Right forelimb (tissue), 1 donor: ENCODE data around the gene TMC4.

Experiments
- DNase-seq: peaks from one replicate; pipeline ENCODE4 v3.0.0-alpha.2; 2018

Gene TMC4

DNA sequence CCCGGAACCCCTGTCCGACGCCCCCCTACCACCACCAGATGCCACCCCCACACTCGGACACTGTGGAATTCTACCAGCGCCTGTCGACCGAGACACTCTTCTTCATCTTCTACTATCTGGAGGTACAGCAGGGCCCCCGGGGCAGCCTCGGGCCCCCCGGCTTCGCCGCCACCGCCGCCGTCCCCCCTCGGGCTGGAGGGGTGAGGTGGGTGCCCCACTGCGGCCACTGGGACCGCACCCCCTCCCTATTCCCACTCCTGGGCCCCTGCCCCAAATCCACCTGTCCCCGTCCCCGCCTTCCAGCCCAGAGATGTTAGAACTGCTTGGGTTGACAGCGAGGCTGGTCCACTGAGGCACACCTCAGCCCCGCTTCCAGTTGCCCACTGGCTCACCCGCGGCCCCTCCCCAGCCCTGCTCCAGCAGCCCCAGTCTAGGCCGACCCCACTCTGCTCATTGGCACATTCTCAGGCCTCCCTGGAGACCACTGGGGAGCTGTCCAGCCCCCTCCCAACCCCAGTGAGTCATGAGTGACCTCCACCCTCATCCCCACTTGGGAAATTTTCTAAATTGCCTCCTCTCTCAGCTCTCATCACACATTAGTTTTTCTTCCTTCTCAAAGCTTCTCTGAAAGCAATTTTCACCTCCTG lies 20.0 kb downstream of the TMC4 start:
- no peak for DNase-seq

DNA sequence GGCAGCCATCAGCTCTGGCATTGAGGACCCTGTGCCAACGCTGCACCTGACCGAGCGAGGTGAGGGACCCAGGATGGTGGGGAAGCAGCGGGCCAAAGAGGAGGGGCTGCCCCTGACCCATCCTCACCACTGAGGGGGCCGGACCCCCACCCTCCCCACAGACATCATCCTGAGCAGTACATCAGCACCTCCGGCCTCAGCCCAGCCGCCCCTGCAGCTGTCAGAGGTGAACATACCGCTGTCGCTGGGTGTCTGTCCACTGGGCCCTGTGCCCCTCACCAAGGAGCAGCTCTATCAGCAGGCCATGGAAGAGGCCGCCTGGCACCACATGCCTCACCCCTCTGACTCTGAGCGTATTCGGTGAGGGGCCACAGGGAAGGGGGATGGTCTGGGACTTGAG lies 20.7 kb downstream of the TMC4 start:
- no peak for DNase-seq

DNA sequence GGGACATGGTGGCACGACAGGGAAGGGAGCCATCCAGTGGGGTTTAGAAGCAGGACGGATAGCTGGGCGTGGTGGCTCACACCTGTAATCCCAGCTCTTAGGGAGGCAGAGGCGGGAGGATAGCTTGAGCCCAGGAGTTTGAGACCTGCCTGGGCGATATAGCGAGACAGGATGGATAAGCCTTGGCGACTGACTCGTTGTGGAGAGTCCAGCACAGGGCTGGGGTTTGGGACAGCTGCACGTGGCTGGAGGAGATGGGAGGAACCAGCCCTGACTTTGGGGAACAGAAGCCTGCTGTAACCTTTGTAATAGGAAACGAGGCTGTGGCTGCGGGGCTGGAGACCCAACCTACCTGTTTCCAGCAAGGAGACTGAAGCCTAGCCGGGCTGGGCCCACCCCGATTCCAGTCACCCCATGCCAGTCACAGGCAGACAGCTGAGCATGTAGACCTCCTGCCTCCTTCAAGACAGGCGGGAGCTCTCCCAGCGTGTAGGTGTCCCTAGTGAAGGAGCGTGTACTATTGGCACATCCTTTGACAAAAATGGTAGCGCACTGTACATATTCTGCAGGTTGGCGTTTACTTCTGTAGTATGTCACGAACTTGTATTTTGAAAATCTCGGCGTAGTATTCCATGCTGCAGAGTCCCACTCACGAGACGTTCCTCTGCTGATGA lies 21.5 kb downstream of the TMC4 start:
- no peak for DNase-seq

DNA sequence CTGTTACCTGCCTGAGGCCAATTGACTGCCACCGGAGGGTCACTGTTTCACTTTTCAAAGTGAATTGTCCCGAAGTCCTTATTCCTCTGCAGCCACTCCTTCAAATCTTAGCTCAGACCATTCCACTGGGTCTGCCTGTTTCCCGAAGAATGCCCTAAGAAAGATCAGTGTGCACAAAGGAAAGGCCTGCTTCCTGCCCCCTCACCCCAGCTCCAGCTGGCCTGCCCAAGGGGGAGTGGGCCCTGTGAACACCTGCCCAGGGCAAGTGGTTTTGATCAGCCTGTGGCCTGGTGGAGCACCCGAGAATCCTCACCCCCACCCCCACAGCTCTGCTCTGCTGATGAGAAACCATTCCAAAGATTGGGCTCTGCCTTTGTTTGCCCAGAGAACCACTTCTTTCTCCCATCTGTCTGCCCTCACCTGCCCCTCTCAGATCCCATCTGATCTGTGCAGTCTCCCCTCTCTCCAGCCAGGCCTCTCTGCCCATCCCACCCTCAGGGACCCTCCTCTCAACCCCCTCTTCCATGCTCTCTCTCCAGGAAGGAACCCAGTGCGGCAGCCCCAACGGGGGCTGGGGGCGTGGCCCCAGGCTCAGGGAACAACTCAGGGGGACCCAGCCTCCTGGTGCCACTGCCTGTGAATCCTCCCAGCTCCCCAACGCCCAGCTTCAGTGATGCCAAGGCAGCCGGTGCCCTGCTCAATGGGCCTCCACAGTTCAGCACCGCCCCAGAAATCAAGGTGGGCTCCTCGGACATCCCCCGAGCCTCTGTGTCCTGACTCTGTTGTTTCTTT lies 23.7 kb downstream of the TMC4 start:
- DNase-seq = no peak

DNA sequence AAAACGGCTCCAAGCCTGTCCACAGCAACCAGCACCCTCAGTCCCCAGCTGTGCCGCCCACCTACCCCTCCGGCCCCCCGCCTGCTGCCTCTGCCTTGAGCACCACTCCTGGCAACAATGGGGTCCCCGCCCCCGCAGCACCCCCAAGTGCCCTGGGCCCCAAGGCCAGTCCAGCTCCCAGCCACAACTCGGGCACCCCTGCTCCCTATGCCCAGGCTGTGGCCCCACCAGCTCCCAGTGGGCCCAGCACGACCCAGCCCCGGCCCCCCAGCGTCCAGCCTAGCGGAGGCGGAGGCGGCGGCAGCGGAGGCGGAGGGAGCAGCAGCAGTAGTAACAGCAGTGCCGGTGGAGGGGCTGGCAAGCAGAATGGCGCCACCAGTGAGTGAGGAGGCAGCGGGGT lies 24.8 kb downstream of the TMC4 start:
- DNase-seq = no peak

DNA sequence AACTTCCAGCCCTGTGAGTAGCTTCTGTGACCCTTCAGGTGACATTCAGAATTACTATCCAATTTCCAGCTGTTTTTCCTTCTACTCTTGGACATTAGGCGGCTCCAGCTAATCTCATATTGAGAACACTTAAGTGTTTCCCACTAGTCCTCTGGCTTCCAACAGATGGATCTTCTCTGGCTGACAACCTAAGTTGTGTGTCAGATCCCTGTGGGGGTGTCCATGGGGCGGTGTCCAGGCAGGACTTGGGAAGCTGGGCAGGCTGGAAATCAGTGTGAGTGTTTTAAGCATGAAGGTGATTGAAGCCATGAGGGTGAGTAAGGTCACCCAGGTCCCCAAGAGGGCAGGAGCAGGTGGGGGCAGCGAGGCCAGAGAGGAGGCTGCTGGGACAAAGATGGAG lies 25.3 kb downstream of the TMC4 start:
- DNase-seq = no peak

DNA sequence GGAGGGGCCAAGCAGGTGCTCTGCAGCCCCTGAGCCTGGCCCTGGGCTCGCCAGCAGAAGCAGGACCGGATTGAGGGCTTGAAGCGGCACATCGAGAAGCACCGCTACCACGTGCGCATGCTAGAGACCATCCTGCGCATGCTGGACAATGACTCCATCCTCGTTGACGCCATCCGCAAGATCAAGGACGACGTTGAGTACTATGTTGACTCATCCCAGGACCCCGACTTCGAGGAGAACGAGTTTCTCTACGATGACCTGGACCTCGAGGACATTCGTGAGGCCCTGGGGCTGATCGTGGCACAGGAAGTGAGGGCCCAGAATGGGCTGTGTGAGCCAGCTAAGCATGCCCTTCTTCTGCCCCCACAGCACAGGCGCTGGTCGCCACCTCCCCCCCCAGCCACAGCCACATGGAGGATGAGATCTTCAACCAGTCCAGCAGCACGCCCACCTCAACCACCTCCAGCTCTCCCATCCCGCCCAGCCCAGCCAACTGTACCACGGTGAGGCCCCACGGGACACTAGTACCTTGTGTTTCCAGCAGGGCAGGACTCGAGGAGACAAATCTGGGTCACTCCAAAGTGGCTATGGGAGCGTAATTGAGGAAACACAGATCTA lies 27.3 kb downstream of the TMC4 start:
- DNase-seq = no peak

DNA sequence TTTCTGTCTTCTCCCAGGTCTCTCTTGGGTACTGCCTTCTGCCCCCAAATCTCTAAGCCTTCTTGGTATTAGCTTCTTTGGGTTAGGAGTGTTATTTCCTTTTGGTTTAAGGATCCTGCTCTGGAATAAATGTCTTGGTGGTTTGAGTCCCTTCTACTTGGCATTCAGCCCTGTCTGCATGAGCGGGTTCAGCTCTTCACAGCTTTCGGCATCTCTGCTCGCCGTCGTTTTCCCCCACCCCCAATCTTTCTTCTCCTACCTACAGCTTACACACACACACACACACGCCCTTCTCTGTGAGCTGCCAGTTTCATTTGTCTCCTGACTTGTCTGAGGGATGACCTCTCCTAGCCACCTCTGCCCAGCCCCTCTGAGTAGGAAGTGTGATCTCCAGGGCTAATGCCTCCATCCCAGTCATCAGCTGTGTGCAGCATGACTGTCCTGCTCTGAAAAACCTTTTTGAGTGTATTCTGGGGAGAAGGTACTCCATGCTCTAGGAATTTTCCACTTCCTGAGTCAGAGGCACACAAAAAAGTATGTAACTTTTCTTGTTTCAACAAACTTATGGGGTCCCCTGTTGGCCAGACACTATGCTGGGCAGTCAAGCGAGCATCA lies 30.7 kb downstream of the TMC4 start:
- DNase-seq = no peak

DNA sequence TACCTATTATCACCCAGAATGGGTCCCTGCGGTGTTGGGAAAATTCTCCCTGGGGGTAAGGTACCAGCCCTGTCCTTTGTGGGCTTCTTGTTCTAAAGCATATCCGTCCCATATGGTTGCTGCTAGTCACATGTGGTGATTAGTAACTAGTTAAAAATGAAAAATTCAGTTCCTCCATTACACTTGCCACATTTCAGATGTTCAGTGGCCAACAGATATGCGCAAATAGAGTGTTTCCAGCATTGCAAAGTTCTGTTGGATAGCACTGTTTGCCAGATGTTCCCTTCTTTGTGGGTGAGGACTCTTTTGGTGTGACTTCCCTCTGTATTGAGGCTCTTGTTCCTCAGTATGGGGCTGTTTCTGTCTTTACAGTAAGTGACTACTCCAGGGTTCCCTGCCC lies 31.6 kb downstream of the TMC4 start:
- DNase-seq = no peak

DNA sequence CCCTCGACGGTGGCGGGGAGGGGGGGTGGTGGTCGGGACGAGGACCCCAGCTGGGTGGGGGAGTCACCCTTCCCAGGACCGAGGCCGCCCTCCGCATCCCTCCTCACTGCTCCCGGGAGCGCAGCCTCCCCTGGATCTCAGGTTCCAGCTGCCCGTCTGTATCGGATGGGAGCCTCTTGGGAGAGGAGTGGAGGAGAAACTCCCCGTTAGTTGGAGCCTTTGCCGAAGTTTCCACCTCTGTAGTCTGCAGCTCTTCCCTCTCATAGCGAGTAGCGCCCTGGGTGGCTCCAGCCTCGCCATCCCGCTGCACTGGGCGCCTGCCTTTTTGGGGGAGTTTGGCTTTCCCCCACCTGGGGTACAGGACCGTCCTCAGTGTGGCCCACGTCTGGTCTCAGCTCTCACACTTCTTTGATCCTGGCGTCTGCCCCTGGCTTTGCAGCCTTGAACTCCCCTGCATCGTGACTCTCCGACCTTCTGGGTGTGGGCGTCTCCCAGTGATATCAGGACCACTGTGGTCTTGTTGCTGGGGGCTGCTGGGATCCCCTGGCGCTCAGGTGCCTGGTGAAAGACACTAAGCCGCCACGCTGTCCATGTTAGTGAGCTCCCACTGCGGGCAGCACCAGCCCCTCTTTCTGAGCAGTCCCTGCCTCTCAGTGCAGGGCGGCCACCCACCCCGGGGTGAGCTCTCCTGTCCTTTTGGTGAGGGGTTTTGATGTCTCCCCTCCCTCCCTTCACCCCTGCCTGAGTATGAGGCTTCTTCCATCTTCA lies 34.3 kb downstream of the TMC4 start:
- DNase-seq = no peak

DNA sequence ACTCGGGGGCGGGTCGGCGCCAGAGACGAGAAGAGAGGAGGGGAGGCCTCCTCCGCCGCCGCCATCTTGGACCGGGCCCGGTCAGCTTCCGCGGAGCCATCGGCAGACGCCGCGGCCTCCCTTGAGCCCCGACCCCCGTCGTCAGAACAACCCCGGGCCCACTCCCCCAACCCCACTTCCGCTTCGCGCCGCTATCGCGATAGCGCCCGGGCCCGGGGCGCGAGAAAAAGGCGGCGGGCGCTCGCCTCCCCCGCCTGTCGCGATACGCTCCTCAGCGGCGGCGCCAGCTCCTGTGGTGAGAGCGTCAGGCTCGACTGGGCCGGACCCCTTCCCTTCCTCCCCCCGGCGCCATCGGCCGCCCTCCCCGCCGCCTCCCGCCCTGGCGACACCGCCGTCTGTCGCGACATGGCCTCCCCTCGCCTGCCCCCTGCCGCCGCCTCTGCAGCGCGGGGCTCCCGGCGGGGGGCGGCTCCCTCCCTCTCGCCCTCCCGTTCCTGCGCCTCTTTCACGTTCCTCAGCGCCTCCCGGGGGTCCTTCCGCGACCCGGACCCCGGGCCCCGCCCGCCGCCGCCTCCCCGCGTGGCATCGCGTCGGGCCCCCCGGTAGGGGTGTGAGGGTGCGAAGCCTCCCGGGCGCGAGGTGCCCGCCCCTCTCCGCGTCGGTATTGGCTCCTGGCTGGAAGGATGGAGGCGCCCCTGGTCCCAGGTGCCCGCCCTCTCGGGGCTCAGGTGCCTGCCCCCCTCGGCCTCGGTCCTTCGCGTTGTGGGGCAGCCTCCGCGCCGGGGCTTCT lies 35.1 kb downstream of the TMC4 start, which contains the start of gene CNOT3:
TSS of gene CNOT3 (plus strand) at position 64 of the 790 bp plus-strand sequence. CDS start 5,217 bp downstream, outside the sequence.
- DNase-seq = no peak

DNA sequence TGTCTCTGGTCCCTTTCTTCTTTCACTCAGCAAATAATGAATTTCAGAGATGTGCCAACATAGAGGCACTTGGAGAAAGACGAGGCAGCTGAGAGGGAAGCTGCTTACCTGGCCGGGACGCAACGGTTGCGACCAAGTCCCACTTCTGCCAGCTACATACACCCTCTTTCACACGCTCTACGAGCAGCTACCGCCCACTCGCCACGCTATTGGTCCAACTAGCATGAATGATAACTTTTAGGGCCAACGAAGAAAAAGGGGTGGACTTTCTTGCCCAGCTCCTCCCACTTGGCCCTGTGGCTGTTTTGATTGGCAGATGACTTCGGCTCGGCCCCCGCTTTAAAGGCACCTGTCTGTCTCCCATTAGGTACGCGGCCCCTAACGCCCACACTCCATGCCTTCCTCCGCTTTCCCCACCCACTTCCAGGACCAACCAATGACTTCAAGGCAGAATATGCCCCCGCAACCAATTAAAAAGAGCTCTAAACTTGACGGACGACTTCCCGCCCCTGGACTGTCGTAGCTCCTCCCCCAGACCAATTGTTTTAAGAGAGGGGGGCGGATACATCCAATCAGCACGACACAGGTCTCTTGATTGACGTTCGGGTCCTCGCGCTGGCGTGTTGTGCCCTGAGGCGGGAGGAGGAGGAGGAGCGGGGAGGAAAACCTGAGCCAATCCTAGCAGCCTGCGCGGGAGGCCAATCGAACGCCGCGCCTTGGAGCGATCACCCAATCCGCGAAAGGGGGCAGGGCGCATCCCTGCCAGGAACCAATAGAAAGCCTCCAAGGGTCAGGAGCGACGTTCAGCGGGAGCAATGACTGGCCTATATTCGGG lies 35.9 kb downstream of the TMC4 start:
- peak; percentile 99 for DNase-seq

DNA sequence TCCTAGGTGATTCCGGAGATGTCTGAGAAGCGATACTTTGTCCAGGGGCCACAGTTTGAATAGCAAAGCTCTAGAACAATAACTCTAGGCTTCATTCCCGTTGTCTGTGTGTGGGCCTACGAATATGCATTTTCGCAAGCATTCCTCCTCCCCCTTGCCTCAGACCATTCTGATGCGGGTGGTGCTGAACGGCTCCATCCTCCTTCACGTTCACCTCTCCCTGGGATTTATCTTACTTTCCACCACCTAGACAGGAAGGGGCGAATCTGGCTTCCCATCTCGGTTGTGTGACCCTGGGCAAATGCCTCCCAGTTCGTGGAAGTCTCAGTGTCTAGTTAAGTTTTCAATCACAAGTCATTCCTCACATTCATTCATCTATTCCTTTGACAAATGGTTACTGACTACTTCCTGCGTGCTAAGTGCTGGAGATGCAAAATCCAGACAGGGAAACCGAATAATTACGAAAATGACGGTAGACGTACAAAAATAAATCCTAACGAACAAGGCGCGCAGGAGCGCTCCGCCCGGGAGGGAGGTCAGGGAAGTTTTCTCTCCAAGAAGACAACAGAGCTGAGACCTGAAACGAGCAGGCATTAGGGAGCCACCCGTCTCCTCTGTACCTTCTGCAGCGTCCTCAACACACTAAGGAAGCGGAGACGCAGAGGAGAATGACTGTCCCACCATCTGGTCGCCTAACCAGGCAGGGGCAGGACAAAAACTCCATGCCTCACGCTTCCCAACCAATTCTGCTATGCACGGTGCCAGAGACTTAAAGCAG lies 36.7 kb downstream of the TMC4 start:
- no peak for DNase-seq

DNA sequence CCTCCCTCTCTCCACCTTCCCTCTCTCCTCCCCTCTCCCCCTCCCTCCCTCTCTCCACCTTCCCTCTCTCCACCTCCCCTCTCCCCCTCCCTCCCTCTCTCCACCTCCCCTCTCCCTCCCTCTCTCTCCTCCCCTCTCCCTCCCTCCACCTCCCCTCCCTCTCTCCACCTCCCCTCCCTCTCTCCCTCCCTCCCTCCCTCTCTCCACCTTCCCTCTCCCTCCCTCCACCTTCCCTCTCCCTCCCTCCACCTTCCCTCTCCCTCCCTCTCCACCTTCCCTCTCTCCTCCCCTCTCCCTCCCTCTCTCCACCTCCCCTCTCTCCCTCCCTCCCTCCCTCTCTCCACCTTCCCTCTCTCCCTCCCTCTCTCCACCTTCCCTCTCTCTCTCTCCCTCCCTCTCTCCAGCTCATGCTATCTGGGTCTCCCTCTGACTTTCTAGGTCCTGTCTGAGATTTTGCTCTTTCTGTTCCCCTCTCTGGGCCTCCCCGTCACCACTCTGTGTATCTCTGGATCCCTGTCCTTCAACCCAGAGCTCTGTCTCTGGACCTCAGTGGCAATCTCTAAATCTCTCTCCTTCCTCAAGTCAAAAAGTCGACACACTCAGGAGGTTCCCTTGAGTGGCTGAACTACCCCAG lies 38.9 kb downstream of the TMC4 start:
- DNase-seq = no peak

DNA sequence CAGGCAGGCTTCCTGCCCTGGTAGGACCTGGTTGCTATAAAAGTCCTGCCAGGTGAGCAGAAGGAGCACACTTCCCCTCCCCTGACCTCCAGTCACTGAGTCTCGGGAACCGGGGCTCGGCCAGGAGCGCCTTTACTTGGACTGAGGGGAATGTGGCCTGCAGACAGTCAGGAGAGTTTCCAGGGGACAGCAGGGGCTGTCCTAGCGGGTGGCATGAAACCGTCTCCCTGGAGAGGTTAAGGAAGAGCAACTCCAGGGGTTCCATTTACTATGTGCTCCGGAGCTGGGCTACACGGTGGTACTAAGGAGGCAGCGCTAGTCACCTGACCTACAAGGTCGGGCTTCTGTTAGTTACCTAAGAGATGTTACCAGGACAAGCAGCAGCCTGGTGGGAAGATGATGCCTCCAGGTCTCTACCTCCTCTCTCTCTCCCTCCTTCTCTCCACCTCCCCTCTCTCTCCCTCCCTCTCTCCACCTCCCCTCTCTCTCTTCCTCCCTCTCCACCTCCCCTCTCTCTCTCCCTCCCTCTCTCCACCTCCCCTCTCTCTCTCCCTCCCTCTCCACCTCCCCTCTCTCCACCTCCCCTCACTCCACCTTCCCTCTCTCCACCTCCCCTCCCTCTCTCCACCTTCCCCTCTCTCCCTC lies 39.5 kb downstream of the TMC4 start:
- peak; percentile 72 for DNase-seq

DNA sequence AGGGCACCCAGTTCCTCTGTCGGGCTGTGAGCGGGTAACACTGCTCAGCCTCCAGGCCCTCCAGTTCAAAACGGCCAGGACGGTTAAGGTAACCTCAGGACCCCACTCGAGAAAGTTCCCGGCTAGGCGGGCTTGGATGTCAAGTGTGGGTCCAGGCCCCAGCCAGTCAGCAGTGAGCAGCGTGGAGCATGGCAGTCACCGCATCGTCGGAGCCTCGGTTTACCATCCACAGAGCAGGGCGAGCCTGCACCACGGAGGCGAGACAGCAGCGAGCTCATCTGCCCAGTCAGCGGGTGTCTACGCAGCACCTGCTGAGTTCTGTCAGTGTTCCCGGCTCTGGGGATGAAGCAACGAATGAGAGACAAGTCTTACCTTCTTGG lies 43.4 kb downstream of the TMC4 start:
- no peak for DNase-seq

DNA sequence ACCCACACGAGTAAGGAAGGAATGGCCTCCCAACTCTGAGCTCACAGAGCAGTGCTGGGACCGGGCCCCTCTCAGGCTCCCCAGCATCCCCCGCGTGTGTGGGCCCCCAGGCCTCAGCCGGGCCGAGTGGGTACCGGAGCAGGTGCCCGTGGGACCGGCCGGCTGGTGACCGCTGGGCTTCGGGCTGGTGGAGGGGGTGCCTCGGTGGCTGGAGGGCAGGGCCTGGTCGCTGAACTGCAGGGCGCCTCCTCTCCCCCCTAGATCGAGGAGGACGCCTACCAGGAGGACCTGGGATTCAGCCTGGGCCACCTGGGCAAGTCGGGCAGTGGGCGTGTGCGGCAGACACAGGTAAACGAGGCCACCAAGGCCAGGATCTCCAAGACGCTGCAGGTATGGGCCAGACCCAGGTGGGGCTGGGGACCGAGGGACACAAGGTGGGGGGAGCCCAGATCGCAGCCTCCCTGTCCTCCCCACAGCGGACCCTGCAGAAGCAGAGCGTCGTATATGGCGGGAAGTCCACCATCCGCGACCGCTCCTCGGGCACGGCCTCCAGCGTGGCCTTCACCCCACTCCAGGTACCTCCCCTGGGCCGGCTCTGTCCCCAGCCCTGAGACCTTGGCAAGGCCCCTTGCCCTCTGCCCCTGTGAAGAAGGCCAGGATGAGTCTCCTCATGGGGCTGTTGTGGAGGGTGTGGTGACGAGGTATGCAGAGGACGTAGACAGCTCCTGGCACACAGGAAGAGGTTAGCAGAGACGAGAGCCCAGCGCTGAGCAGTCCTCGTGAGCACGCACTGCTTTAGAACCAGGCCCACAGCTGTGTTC lies 44.0 kb downstream of the TMC4 start:
- DNase-seq = no peak

DNA sequence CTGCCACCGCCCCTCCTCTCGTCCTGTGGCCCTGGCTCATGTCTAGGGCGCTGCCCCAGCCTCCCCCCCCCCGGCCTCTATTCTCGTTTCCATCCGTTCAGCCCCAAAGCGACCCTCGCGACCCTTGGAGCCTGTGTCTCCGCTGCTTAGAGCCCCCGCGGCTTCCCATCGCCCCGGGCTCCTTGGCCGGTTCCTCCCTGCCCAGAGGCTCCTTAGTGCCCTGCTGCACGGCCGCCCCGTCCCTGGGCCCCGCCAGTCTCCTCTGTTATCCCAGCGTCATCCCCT lies 44.6 kb downstream of the TMC4 start:
- no peak for DNase-seq
